ENCODE results near the gene NOL12.

DNA sequence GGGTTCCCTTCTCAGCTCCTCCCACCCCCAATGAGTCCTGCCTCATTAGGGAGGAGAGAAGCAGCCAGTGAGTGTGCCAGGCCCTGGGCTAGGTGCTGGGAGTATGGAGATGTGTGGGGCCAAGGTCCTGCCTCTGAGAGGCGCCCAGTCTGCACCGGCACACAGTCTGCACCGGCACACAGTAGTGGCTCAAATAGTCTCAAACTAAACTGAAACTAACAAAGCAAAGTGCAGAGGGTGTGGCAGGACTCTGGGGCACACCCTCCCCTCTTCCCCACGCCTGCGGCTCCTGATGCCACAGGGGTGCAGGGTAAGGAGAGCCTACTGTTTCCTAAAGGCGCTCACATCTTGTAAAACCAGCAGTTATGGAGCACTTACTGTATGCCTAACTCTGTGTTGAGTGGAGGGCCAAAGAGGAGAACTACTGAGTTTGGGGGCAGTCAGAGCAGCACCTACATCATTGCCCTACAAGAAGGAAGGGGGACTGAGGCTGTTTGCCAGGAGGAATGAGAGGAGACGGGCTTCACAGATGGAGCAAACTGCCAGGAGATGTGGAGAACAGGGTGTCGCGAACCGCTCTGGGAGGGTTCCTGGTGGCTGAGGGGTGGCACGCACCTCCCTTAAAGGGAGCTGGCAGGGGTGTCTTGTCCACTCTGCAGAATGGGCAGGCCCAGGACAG lies 47.6 kb upstream of the NOL12 start:
- TF ChIP-seq, protein P1, sequence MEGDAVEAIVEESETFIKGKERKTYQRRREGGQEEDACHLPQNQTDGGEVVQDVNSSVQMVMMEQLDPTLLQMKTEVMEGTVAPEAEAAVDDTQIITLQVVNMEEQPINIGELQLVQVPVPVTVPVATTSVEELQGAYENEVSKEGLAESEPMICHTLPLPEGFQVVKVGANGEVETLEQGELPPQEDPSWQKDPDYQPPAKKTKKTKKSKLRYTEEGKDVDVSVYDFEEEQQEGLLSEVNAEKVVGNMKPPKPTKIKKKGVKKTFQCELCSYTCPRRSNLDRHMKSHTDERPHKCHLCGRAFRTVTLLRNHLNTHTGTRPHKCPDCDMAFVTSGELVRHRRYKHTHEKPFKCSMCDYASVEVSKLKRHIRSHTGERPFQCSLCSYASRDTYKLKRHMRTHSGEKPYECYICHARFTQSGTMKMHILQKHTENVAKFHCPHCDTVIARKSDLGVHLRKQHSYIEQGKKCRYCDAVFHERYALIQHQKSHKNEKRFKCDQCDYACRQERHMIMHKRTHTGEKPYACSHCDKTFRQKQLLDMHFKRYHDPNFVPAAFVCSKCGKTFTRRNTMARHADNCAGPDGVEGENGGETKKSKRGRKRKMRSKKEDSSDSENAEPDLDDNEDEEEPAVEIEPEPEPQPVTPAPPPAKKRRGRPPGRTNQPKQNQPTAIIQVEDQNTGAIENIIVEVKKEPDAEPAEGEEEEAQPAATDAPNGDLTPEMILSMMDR (IDR thresholded peaks at IDR 0.05; ENCODE audit: low read length): no peak
- TF ChIP-seq EZH2 (IDR thresholded peaks at IDR 0.05; ENCODE audit: borderline replicate concordance, low read length): no peak
